Caco-2 (cell line): ENCODE measurements around the gene ABCA7. TPM values are rescaled to one million over a fixed set of nuclear protein-coding genes. Genes with fewer than 3 reads are reported as not detected.

Experiments
- BruUV-seq: library from RNA; stranded (reverse); fragments of 400-500 nt; replicated peaks from 2 replicates; lab custom pipeline; 2021; lab: Mats Ljungman, UMichigan
- CTCF ChIA-PET: fragments of 300-600 bp; sonication (Branson Sonifier 250); formaldehyde crosslinking; loops from one replicate; lab custom pipeline; 2022; ENCODE audit warnings: antibody characterized with exemption; lab: Charles Lee
- POLR2A ChIA-PET: fragments of 300-600 bp; sonication (Branson Sonifier 250); formaldehyde crosslinking; loops from one replicate; lab custom pipeline; 2022; ENCODE audit warnings: antibody characterized with exemption; lab: Charles Lee
- DNase-seq, 2 experiments: peaks; one replicate each; pipeline versions ENCODE4 v3.0.0 to v3.0.0-alpha.2; 2020 to 2022
- H3K27me3 ChIP-seq: replicated peaks from 2 replicates; pipeline ENCODE4 v1.6.0; 2011; ENCODE audit warnings: low read length; ENCODE audit not compliant: control insufficient read depth, insufficient read depth
- H3K36me3 ChIP-seq: 2 replicates; pipeline ENCODE4 v1.5.1; 2011; ENCODE audit warnings: low read length; ENCODE audit not compliant: control insufficient read depth, insufficient read depth
- H3K4me1 ChIP-seq: fragments of 250-450 bp; sonication (Bioruptor Pico); 2 replicates; pipeline ENCODE4 v1.5.1; 2020; ENCODE audit warnings: mild to moderate bottlenecking
- H3K4me3 ChIP-seq: 2 replicates; pipeline ENCODE4 v1.5.1; 2011; ENCODE audit warnings: low read depth, mild to moderate bottlenecking, control low read depth, low read length
- H3K9me3 ChIP-seq: fragments of 250-450 bp; sonication (Bioruptor Pico); 2 replicates; pipeline ENCODE4 v1.5.1; 2020; ENCODE audit warnings: mild to moderate bottlenecking, moderate library complexity
- H3K27ac Mint-ChIP-seq: one replicate; pipeline ENCODE4 v1.8.0; 2022; ENCODE audit warnings: mixed read lengths; ENCODE audit not compliant: unreplicated experiment
- H3K27me3 Mint-ChIP-seq: one replicate; pipeline ENCODE4 v1.8.0; 2022; ENCODE audit warnings: mixed read lengths; ENCODE audit not compliant: insufficient read depth, unreplicated experiment
- H3K36me3 Mint-ChIP-seq: one replicate; pipeline ENCODE4 v1.8.0; 2022; ENCODE audit warnings: mild to moderate bottlenecking, mixed read lengths; ENCODE audit not compliant: insufficient read depth, unreplicated experiment
- H3K4me1 Mint-ChIP-seq: one replicate; pipeline ENCODE4 v1.8.0; 2022; ENCODE audit warnings: low read depth, mixed read lengths; ENCODE audit not compliant: unreplicated experiment
- H3K4me3 Mint-ChIP-seq: one replicate; pipeline ENCODE4 v1.8.0; 2022; ENCODE audit warnings: mild to moderate bottlenecking, moderate library complexity, mixed read lengths; ENCODE audit not compliant: unreplicated experiment
- H3K9me3 Mint-ChIP-seq: one replicate; pipeline ENCODE4 v1.8.0; 2022; ENCODE audit warnings: mixed read lengths; ENCODE audit not compliant: unreplicated experiment
- intact Hi-C: fragments of 100-400 bp; cut with micrococcal nuclease; formaldehyde crosslinking; loops from one replicate; pipeline ENCODE4 v1.10.0; 2022; ENCODE audit not compliant: unreplicated experiment
- total RNA-seq: library from RNA; stranded (reverse); gene quantifications from 2 replicates; pipeline ENCODE4 v1.2.3, GENCODE V29; 2022
- TF ChIP-seq, protein P1 (sequence below), 2 experiments: fragments of 200-600 bp in 1 of 2; IDR thresholded peaks; 1 replicate in 1 of 2; 2 replicates in 1 of 2; pipeline versions ENCODE4 v1.5.1 to v1.8.0; 2011 to 2022; ENCODE audit warnings: antibody characterized with exemption in 1 of 2, control low read depth in 1 of 2, inconsistent platforms in 1 of 2, low read depth in 1 of 2, low read length in 1 of 2, mild to moderate bottlenecking in 1 of 2, moderate library complexity in 1 of 2; ENCODE audit not compliant: insufficient read depth in 1 of 2, severe bottlenecking in 1 of 2, unreplicated experiment in 1 of 2

Gene ABCA7
- total RNA-seq, 1 experiment from 2014 or later = 45.9 TPM

DNA sequence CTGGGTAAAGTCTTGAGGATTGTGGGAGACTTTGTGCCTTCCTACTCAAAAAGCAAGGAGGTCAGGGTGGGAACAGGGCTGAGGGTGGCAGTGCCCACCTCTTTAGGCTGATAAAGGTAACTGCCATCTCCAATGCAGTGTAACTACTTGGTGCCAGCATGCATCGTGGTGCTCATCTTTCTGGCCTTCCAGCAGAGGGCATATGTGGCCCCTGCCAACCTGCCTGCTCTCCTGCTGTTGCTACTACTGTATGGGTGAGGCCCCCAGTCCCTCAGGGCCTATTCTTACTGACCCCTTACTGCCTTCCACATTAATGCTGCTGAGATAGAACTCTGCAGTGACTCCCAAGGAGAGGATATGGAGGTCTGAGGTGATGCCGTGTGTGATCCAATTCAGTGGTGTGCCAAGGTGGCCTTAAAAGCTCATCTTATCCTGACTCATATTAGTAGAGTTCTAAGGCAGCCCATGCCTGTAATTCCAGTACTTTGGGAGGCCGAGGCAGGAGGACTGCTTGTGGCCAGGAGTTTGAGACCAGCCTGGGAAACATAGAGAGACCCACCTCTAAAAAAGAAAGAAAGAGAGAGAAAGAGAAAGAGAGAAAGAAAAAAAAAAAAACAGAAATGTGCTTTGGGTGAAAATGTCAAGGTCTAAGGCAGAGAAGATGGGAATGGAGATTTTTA, 17.4 kb downstream of the ABCA7 start:
- ChIA-PET CTCF (interaction anchor here (0.5 kb wide), 1 partner anchor 119 kb away, joined by 3 read pairs; no protein-coding TSS in a partner anchor), POLR2A (no interaction called here)
- TF ChIP-seq, protein P1, sequence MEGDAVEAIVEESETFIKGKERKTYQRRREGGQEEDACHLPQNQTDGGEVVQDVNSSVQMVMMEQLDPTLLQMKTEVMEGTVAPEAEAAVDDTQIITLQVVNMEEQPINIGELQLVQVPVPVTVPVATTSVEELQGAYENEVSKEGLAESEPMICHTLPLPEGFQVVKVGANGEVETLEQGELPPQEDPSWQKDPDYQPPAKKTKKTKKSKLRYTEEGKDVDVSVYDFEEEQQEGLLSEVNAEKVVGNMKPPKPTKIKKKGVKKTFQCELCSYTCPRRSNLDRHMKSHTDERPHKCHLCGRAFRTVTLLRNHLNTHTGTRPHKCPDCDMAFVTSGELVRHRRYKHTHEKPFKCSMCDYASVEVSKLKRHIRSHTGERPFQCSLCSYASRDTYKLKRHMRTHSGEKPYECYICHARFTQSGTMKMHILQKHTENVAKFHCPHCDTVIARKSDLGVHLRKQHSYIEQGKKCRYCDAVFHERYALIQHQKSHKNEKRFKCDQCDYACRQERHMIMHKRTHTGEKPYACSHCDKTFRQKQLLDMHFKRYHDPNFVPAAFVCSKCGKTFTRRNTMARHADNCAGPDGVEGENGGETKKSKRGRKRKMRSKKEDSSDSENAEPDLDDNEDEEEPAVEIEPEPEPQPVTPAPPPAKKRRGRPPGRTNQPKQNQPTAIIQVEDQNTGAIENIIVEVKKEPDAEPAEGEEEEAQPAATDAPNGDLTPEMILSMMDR (IDR thresholded peaks at IDR 0.05; ENCODE audit: insufficient read depth in 1 of 2, low read depth in 1 of 2, low read length in 1 of 2, severe bottlenecking in 1 of 2, unreplicated experiment in 1 of 2) = peak in 1 of 2 experiments; percentile 16
- Histone ChIP-seq H3K4me1 (no peaks in the 10 kb centered on the region), H3K4me3 (no peak overlapping the region), H3K36me3 (no peaks in the 10 kb centered on the region), H3K27me3 (no peaks in the 10 kb centered on the region), H3K9me3 (no peaks in the 10 kb centered on the region)
- intact Hi-C loops = no loop called here
- no peak overlapping the region for H3K27ac Mint-ChIP-seq
- H3K9me3 Mint-ChIP-seq = no peaks in the 10 kb centered on the region
- DNase-seq = no peak
- H3K27me3 Mint-ChIP-seq = no peaks in the 10 kb centered on the region
- H3K36me3 Mint-ChIP-seq = peaks cover 15% of the 10 kb centered on the region
- no TSS peak for BruUV-seq
- no peaks in the 10 kb centered on the region for H3K4me1 Mint-ChIP-seq
- H3K4me3 Mint-ChIP-seq = no peak overlapping the region

- BruUV-seq = no TSS peak
- TF ChIP-seq, protein P1 (IDR thresholded peaks at IDR 0.05; ENCODE audit: insufficient read depth in 1 of 2, low read depth in 1 of 2, low read length in 1 of 2, severe bottlenecking in 1 of 2, unreplicated experiment in 1 of 2) = no peak
- no peaks in the 10 kb centered on the region for H3K9me3 Mint-ChIP-seq
- ChIA-PET POLR2A (no interaction called here), CTCF (no interaction called here)
- no peaks in the 10 kb centered on the region for H3K36me3 ChIP-seq
- H3K9me3 ChIP-seq = no peaks in the 10 kb centered on the region
- H3K36me3 Mint-ChIP-seq = peaks cover 15% of the 10 kb centered on the region
- no peak for DNase-seq
- H3K27ac Mint-ChIP-seq = no peak overlapping the region
- H3K4me3 ChIP-seq = no peak overlapping the region
- H3K27me3 ChIP-seq = no peaks in the 10 kb centered on the region
- H3K4me3 Mint-ChIP-seq = no peak overlapping the region
- H3K4me1 Mint-ChIP-seq = no peaks in the 10 kb centered on the region
- intact Hi-C loops = no loop called here
- H3K4me1 ChIP-seq = no peaks in the 10 kb centered on the region
- H3K27me3 Mint-ChIP-seq = no peaks in the 10 kb centered on the region
Observed at GRCh38 chr19:1058112-1058511, 18.2 kb downstream of the ABCA7 start.

- no peak overlapping the region for H3K27ac Mint-ChIP-seq
- no peaks in the 10 kb centered on the region for H3K9me3 ChIP-seq
- BruUV-seq = no TSS peak
- H3K4me3 Mint-ChIP-seq = no peak overlapping the region
- DNase-seq = no peak
- no peaks in the 10 kb centered on the region for H3K4me1 Mint-ChIP-seq
- H3K36me3 Mint-ChIP-seq = peaks cover 34% of the 10 kb centered on the region
- ChIA-PET CTCF (no interaction called here), POLR2A (no interaction called here)
- H3K4me1 ChIP-seq = peaks cover 4% of the 10 kb centered on the region
- intact Hi-C loops = no loop called here
- H3K36me3 ChIP-seq = no peaks in the 10 kb centered on the region
- H3K27me3 Mint-ChIP-seq = no peaks in the 10 kb centered on the region
- H3K27me3 ChIP-seq = no peaks in the 10 kb centered on the region
- no peak overlapping the region for H3K4me3 ChIP-seq
- TF ChIP-seq, protein P1 (IDR thresholded peaks at IDR 0.05; ENCODE audit: insufficient read depth in 1 of 2, low read depth in 1 of 2, low read length in 1 of 2, severe bottlenecking in 1 of 2, unreplicated experiment in 1 of 2) = no peak
- H3K9me3 Mint-ChIP-seq = no peaks in the 10 kb centered on the region
Observed at GRCh38 chr19:1060689-1061088, 20.8 kb downstream of the ABCA7 start.
